Ishikawa (cell line): Measurements from ENCODE around the gene TMEM225.

Source experiments
- CEBPB ChIP-seq: IDR thresholded peaks from 2 replicates; pipeline ENCODE4 v1.6.1; 2012
- CREB1 ChIP-seq: IDR thresholded peaks from 2 replicates; pipeline ENCODE4 v1.6.1; 2012; ENCODE audit warnings: low read depth
- EGR1 ChIP-seq: IDR thresholded peaks from 2 replicates; pipeline ENCODE4 v1.6.1; 2012
- EP300 ChIP-seq: IDR thresholded peaks from 2 replicates; pipeline ENCODE4 v1.6.1; 2012; ENCODE audit warnings: borderline replicate concordance
- FOXM1 ChIP-seq: IDR thresholded peaks from 2 replicates; pipeline ENCODE4 v1.6.1; 2012; ENCODE audit warnings: low read depth, borderline replicate concordance
- NFIC ChIP-seq: IDR thresholded peaks from 2 replicates; pipeline ENCODE4 v1.6.1; 2012
- RAD21 ChIP-seq: IDR thresholded peaks from 2 replicates; pipeline ENCODE4 v1.6.1; 2012; ENCODE audit warnings: low read depth
- TAF1 ChIP-seq: IDR thresholded peaks from 2 replicates; pipeline ENCODE4 v1.6.1; 2012; ENCODE audit warnings: low read depth, mild to moderate bottlenecking
- TCF12 ChIP-seq: IDR thresholded peaks from 2 replicates; pipeline ENCODE4 v1.6.1; 2012; ENCODE audit warnings: low read depth
- TEAD4 ChIP-seq: IDR thresholded peaks from 2 replicates; pipeline ENCODE4 v1.6.1; 2012
- YY1 ChIP-seq: IDR thresholded peaks from 2 replicates; pipeline ENCODE4 v1.6.1; 2012; ENCODE audit warnings: low read depth
- ZBTB7A ChIP-seq: IDR thresholded peaks from 2 replicates; pipeline ENCODE4 v1.6.1; 2012; ENCODE audit warnings: low read depth
- TF ChIP-seq, protein P1 (sequence below): IDR thresholded peaks from 2 replicates; pipeline ENCODE4 v1.6.1; 2012
- TF ChIP-seq, protein P2 (sequence below): IDR thresholded peaks from 2 replicates; pipeline ENCODE4 v1.6.1; 2012; ENCODE audit warnings: low read depth, mild to moderate bottlenecking
- TF ChIP-seq, protein P3 (sequence below): IDR thresholded peaks from 2 replicates; pipeline ENCODE4 v1.6.1; 2012

Gene TMEM225

DNA sequence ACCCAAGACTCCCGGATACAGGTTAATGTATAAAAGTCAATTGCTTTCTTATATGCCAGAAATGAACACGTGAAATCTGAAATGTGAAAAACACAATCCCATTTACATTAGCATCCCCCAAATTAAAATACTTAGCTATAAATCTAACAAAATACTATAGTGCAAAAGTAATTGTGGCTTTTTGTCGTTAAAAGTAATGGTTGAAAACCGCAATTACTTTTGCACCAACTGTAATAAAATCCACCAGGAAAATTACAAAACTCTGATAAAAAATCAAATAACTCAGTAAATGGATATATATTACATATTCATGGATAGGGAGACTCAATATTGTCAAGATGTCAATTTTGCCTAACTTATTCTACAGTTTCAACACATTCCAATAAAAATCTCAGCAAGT lies 4.6 kb downstream of the TMEM225 start:
- TF ChIP-seq TEAD4 (no peak), CEBPB (no peak), RAD21 (no peak), EGR1 (no peak), NFIC (no peak), TCF12 (no peak)
- TF ChIP-seq, protein P1, sequence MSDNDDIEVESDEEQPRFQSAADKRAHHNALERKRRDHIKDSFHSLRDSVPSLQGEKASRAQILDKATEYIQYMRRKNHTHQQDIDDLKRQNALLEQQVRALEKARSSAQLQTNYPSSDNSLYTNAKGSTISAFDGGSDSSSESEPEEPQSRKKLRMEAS: no peak
- TF ChIP-seq, protein P2, sequence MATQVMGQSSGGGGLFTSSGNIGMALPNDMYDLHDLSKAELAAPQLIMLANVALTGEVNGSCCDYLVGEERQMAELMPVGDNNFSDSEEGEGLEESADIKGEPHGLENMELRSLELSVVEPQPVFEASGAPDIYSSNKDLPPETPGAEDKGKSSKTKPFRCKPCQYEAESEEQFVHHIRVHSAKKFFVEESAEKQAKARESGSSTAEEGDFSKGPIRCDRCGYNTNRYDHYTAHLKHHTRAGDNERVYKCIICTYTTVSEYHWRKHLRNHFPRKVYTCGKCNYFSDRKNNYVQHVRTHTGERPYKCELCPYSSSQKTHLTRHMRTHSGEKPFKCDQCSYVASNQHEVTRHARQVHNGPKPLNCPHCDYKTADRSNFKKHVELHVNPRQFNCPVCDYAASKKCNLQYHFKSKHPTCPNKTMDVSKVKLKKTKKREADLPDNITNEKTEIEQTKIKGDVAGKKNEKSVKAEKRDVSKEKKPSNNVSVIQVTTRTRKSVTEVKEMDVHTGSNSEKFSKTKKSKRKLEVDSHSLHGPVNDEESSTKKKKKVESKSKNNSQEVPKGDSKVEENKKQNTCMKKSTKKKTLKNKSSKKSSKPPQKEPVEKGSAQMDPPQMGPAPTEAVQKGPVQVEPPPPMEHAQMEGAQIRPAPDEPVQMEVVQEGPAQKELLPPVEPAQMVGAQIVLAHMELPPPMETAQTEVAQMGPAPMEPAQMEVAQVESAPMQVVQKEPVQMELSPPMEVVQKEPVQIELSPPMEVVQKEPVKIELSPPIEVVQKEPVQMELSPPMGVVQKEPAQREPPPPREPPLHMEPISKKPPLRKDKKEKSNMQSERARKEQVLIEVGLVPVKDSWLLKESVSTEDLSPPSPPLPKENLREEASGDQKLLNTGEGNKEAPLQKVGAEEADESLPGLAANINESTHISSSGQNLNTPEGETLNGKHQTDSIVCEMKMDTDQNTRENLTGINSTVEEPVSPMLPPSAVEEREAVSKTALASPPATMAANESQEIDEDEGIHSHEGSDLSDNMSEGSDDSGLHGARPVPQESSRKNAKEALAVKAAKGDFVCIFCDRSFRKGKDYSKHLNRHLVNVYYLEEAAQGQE: no peak

DNA sequence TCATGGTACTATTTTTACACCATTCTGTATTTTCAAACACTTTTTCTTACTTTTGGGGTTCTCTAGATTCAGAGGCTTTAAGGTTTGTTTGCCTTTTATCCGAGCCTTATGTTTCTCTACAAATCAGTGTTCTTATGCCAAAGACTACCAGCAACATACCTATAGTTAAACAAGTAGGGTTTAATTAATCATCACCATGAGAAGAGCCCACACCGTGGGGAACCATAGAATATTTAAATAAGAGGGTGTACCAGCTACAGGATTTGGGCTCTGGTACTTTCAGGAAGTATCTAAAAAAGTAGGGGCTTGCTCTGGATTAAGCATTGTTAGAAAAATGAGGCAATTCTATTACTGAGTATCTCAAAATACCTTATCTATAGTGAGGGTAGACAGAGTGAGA lies 25.7 kb downstream of the TMEM225 start:
- TF ChIP-seq TAF1 (no peak), NFIC (no peak), CEBPB (no peak), YY1 (no peak), FOXM1 (no peak), EP300 (no peak), CREB1 (no peak), RAD21 (no peak), EGR1 (no peak), TEAD4 (no peak), ZBTB7A (no peak), TCF12 (no peak)
- TF ChIP-seq, protein P3, sequence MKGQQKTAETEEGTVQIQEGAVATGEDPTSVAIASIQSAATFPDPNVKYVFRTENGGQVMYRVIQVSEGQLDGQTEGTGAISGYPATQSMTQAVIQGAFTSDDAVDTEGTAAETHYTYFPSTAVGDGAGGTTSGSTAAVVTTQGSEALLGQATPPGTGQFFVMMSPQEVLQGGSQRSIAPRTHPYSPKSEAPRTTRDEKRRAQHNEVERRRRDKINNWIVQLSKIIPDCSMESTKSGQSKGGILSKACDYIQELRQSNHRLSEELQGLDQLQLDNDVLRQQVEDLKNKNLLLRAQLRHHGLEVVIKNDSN: no peak
- TF ChIP-seq, protein P2: no peak
- TF ChIP-seq, protein P1: no peak

DNA sequence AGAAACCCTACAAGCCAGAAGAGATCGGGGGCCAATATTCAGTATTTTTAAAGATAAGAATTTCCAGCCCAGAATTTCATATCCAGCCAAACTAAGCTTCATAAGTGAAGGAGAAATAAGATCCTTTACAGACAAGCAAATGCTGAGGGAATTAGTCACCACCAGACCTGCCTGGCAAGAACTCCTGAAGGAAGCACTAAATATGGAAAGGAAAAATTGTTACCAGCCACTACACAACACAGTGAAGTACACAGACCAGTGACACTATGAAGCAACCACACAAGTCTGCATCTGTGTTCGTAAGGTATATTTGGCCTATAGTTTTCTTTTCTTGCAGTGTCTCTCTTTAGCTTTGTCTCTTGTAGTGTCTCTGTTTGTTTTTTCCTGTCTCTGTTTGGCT lies 29.0 kb downstream of the TMEM225 start:
- TF ChIP-seq TEAD4 (no peak), ZBTB7A (no peak), EP300 (no peak), NFIC (no peak), RAD21 (no peak), TCF12 (no peak), CEBPB (no peak), CREB1 (no peak), TAF1 (no peak), FOXM1 (no peak), EGR1 (no peak), YY1 (no peak)
- TF ChIP-seq, protein P3: no peak
- TF ChIP-seq, protein P2: no peak
- TF ChIP-seq, protein P1: no peak

DNA sequence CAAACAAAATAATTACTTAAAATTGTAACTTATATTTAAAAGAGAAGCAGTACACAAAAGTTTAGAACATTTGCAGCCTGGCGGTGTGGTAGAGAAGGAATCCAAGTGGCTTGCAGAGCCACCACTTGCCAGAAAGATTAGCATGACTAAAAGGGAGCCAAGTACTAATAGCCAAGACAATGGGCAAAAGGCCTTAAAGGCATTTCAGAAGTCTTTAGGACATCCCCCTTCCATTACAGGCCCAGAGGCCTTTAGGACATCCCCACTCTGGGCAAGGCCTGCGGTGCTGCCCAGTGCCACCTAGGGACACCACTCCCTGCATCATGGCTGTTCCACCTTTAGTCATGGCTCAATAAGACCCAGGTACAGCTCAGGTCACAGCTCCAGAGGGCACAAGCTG lies 32.4 kb downstream of the TMEM225 start:
- TF ChIP-seq YY1: no peak
- TF ChIP-seq EP300: no peak
- TF ChIP-seq ZBTB7A: no peak
- TF ChIP-seq RAD21: no peak
- TF ChIP-seq TAF1: no peak
- no peak for TF ChIP-seq FOXM1
- TF ChIP-seq, protein P2: no peak
- TF ChIP-seq, protein P1: no peak
- TF ChIP-seq, protein P3: no peak
- TF ChIP-seq CEBPB: no peak
- TF ChIP-seq TCF12: no peak
- no peak for TF ChIP-seq NFIC
- no peak for TF ChIP-seq TEAD4
- TF ChIP-seq CREB1: no peak
- TF ChIP-seq EGR1: no peak
